IMR-90 (cell line): Measurements from ENCODE around the gene PIK3C3. TPM values are rescaled to one million over a fixed set of nuclear protein-coding genes. Genes with fewer than 3 reads are reported as not detected.

Source experiments
- ATAC-seq: fragments of 200-7000 bp; cut with Tn5 transposase; 2 replicates; pipeline ENCODE4 v1.9.1; 2020; ENCODE audit warnings: low read depth, mild to moderate bottlenecking, moderate library complexity
- BruUV-seq: library from RNA; stranded (reverse); fragments of 400-500 nt; replicated peaks from 2 replicates; lab custom pipeline; 2021; lab: Mats Ljungman, UMichigan
- CTCF ChIA-PET: fragments of 300-600 bp; formaldehyde crosslinking; extraction: SDS; loops from one replicate; lab custom pipeline; 2021; ENCODE audit warnings: antibody characterized with exemption; lab: Yijun Ruan, JAX
- POLR2A ChIA-PET: fragments of 300-600 bp; sonication (Branson Sonifier 250); formaldehyde crosslinking; loops from one replicate; lab custom pipeline; 2022; ENCODE audit warnings: antibody characterized with exemption; ENCODE audit not compliant: unreplicated experiment; lab: Charles Lee
- DNase-seq: peaks from one replicate; pipeline ENCODE4 v3.0.0; 2013
- H2AFZ ChIP-seq: replicated peaks from 2 replicates; pipeline ENCODE3; 2013; ENCODE audit warnings: low read length, mild to moderate bottlenecking; ENCODE audit not compliant: poor library complexity
- H2AK5ac ChIP-seq: 2 replicates; pipeline ENCODE4 v1.6.1; 2013; ENCODE audit warnings: low read depth, low read length, inconsistent platforms
- H2AK9ac ChIP-seq: replicated peaks from 2 replicates; pipeline ENCODE3; 2013; ENCODE audit warnings: mild to moderate bottlenecking, low read depth, low read length, moderate library complexity; ENCODE audit not compliant: poor library complexity
- H2BK120ac ChIP-seq: 2 replicates; pipeline ENCODE4 v1.6.1; 2013; ENCODE audit warnings: low read depth, low read length, inconsistent platforms
- H2BK15ac ChIP-seq: 3 replicates; pipeline ENCODE4 v1.6.1; 2013; ENCODE audit warnings: low read depth, low read length, inconsistent platforms
- H2BK20ac ChIP-seq: 2 replicates; pipeline ENCODE4 v1.6.1; 2013; ENCODE audit warnings: low read depth, mild to moderate bottlenecking, inconsistent platforms, low read length, moderate library complexity
- H2BK5ac ChIP-seq: 2 replicates; pipeline ENCODE4 v1.6.1; 2013; ENCODE audit warnings: mild to moderate bottlenecking, low read depth, low read length, inconsistent platforms; ENCODE audit not compliant: poor library complexity, severe bottlenecking
- H3K14ac ChIP-seq: replicated peaks from 2 replicates; pipeline ENCODE4 v1.6.1; 2013; ENCODE audit warnings: low read depth, low read length, inconsistent platforms
- H3K18ac ChIP-seq: 2 replicates; pipeline ENCODE4 v1.6.1; 2013; ENCODE audit warnings: low read depth, low read length, control low read depth
- H3K23ac ChIP-seq: 2 replicates; pipeline ENCODE4 v1.6.1; 2013; ENCODE audit warnings: low read depth, low read length, inconsistent platforms
- H3K27ac ChIP-seq: 2 replicates; pipeline ENCODE4 v1.5.1; 2013; ENCODE audit warnings: mild to moderate bottlenecking, control low read depth, low read length; ENCODE audit not compliant: insufficient read depth
- H3K27me3 ChIP-seq: 2 replicates; pipeline ENCODE4 v1.6.1; 2013; ENCODE audit warnings: low read length; ENCODE audit not compliant: control insufficient read depth, insufficient read depth
- H3K36me3 ChIP-seq: 2 replicates; pipeline ENCODE4 v1.6.1; 2013; ENCODE audit warnings: low read length, mixed read lengths; ENCODE audit not compliant: control insufficient read depth, insufficient read depth
- H3K4ac ChIP-seq: 2 replicates; pipeline ENCODE4 v1.6.1; 2013; ENCODE audit warnings: low read depth, low read length, inconsistent platforms
- H3K4me1 ChIP-seq: 2 replicates; pipeline ENCODE4 v1.6.1; 2013; ENCODE audit warnings: low read length, mixed read lengths; ENCODE audit not compliant: control insufficient read depth, insufficient read depth
- H3K4me2 ChIP-seq: 2 replicates; pipeline ENCODE4 v1.6.1; 2013; ENCODE audit warnings: low read depth, mild to moderate bottlenecking, control low read depth, low read length, moderate library complexity
- H3K4me3 ChIP-seq: 2 replicates; pipeline ENCODE4 v1.5.1; 2013; ENCODE audit warnings: low read depth, mild to moderate bottlenecking, control low read depth, low read length, moderate library complexity; ENCODE audit not compliant: insufficient read depth
- H3K56ac ChIP-seq: 2 replicates; pipeline ENCODE4 v1.6.1; 2013; ENCODE audit warnings: low read length, inconsistent platforms; ENCODE audit not compliant: insufficient read depth; ENCODE audit errors: extremely low read depth
- H3K79me1 ChIP-seq, 2 experiments: 2 replicates each; pipeline ENCODE4 v1.6.1; 2013; ENCODE audit warnings: low read length in 2 of 2, inconsistent platforms in 1 of 2, low read depth in 1 of 2
- H3K9ac ChIP-seq: 2 replicates; pipeline ENCODE4 v1.6.1; 2013; ENCODE audit warnings: low read depth, low read length, control low read depth
- H3K9me1 ChIP-seq: 2 replicates; pipeline ENCODE4 v1.6.1; 2013; ENCODE audit warnings: low read length, inconsistent platforms; ENCODE audit not compliant: insufficient read depth
- H3K9me3 ChIP-seq: 2 replicates; pipeline ENCODE4 v1.6.1; 2013; ENCODE audit warnings: low read length; ENCODE audit not compliant: control insufficient read depth, insufficient read depth
- H4K20me1 ChIP-seq: 2 replicates; pipeline ENCODE4 v1.6.1; 2013; ENCODE audit warnings: low read length, inconsistent platforms; ENCODE audit not compliant: insufficient read depth
- H4K5ac ChIP-seq: 2 replicates; pipeline ENCODE4 v1.6.1; 2013; ENCODE audit warnings: mild to moderate bottlenecking, low read depth, low read length, control low read depth
- H4K8ac ChIP-seq, 2 experiments: 2 replicates each; pipeline ENCODE4 v1.6.1; 2013; ENCODE audit warnings: low read depth in 2 of 2, low read length in 2 of 2, control low read depth in 1 of 2, inconsistent platforms in 1 of 2
- H4K91ac ChIP-seq: 2 replicates; pipeline ENCODE4 v1.6.1; 2013; ENCODE audit warnings: low read depth, low read length, inconsistent platforms; ENCODE audit not compliant: insufficient read depth
- BHLHE40 ChIP-seq: fragments of 150-350 bp; IDR thresholded peaks from 2 replicates; pipeline ENCODE4 v1.6.1; 2016; ENCODE audit warnings: mild to moderate bottlenecking, low read depth, low read length
- CEBPB ChIP-seq: IDR thresholded peaks from 2 replicates; pipeline ENCODE4 v1.6.1; 2012; ENCODE audit warnings: low read depth, low read length, improper control_type of control experiment
- CHD1 ChIP-seq: IDR thresholded peaks from 2 replicates; pipeline ENCODE4 v1.6.1; 2012; ENCODE audit warnings: low read depth, low read length, improper control_type of control experiment
- ELK1 ChIP-seq: fragments of 150-350 bp; IDR thresholded peaks from 2 replicates; pipeline ENCODE4 v1.6.1; 2016; ENCODE audit warnings: low read depth, mild to moderate bottlenecking, low read length, moderate library complexity, borderline replicate concordance
- FOS ChIP-seq: fragments of 150-350 bp; IDR thresholded peaks from 2 replicates; pipeline ENCODE4 v1.6.1; 2016; ENCODE audit warnings: low read depth, low read length
- MAFK ChIP-seq: IDR thresholded peaks from 2 replicates; pipeline ENCODE4 v1.6.1; 2012; ENCODE audit warnings: low read depth, low read length, improper control_type of control experiment
- NFE2L2 ChIP-seq: fragments of 150-350 bp; IDR thresholded peaks from 2 replicates; pipeline ENCODE4 v1.6.1; 2016; ENCODE audit warnings: low read depth, mild to moderate bottlenecking, low read length
- RCOR1 ChIP-seq: IDR thresholded peaks from 2 replicates; pipeline ENCODE4 v1.6.1; 2012; ENCODE audit warnings: mild to moderate bottlenecking, low read length, improper control_type of control experiment; ENCODE audit not compliant: insufficient replicate concordance
- RFX5 ChIP-seq: IDR thresholded peaks from 2 replicates; pipeline ENCODE4 v1.8.0; 2012; ENCODE audit warnings: low read depth, mild to moderate bottlenecking, low read length, moderate library complexity
- USF2 ChIP-seq: fragments of 150-350 bp; IDR thresholded peaks from 2 replicates; pipeline ENCODE4 v1.6.1; 2017; ENCODE audit warnings: mild to moderate bottlenecking, antibody characterized with exemption, low read length, low read depth
- WGBS, 2 experiments: methylation state at CpG; one replicate each; pipeline versions ENCODE4 v1.1.5 to v1.1.7; 2013; ENCODE audit warnings: missing lambda C conversion rate in 2 of 2; ENCODE audit not compliant: insufficient read length in 1 of 2; ENCODE audit errors: extremely low coverage in 2 of 2; 5-methylcytosine and 5-hydroxymethylcytosine counted together
- dilution Hi-C: fragments of 300-500 bp; cut with HindIII; formaldehyde crosslinking; loops from one replicate; pipeline ENCODE4 v1.14.3; 2018; ENCODE audit warnings: low sequenced_read_pairs; ENCODE audit not compliant: unreplicated experiment
- in situ Hi-C: fragments of 300-500 bp; cut with MboI; formaldehyde crosslinking; loops from 3 replicates; pipeline ENCODE4 v1.14.3; 2019; ENCODE audit warnings: low sequenced_read_pairs, inconsistent platforms, mixed read lengths
- intact Hi-C: fragments of 100-400 bp; cut with micrococcal nuclease; formaldehyde crosslinking; loops from 2 replicates; pipeline ENCODE4 v1.10.0; 2022
- polyA plus RNA-seq, 3 experiments: library from polyadenylated mRNA; depleted of rRNA; stranded (reverse); fragments of >200 nt; gene quantifications; 2 replicates each; pipeline ENCODE4 v1.2.3, GENCODE V29; 2012; ENCODE audit warnings: low replicate concordance in 1 of 3
- total RNA-seq: library from RNA; depleted of rRNA; stranded (reverse); fragments of >200 nt; gene quantifications from 2 replicates; pipeline ENCODE4 v1.2.3, GENCODE V29; 2012
- TF ChIP-seq, protein P1 (sequence below): conservative IDR thresholded peaks from 2 replicates; pipeline ENCODE4 v1.5.1; 2012; ENCODE audit warnings: mild to moderate bottlenecking, low read depth, low read length, improper control_type of control experiment

Gene PIK3C3
- total and polyA plus RNA-seq, 2 of the 4 experiments (the other 2 are of a cell fraction), result 41.2 to 57.2 TPM

GRCh38 chr18:41938445-41938844 lies 16.6 kb upstream of the PIK3C3 start (continued):
- TF ChIP-seq ELK1, result no peak
- no peak for TF ChIP-seq CHD1

DNA sequence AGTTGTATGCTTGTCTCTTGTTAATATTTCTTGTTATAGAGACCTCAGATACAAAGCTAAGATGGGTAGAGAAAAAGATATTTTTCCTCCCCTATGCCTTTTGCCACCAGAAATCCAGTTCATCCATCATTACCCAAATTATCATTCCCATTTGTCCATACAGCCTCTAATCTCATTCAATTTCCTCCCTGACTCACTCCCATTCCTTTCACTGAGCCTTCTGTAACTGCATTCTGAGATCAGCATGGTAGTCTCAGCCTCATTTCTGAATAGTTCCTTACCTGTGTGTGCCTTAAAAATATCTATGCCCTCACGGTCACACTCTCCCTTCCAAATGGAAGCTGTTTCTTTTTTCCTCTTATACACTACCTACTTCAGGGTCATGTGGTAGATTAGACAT lies 15.7 kb upstream of the PIK3C3 start:
- WGBS, 2 experiments, result no CpG with 5 or more reads among the region's 1 CpG
- CTCF ChIA-PET, result no interaction called here
- TF ChIP-seq CEBPB (no peak), BHLHE40 (no peak), CHD1 (no peak), ELK1 (no peak), RCOR1 (no peak), RFX5 (no peak), NFE2L2 (no peak), FOS (no peak), USF2 (no peak), MAFK (no peak)
- TF ChIP-seq, protein P1, sequence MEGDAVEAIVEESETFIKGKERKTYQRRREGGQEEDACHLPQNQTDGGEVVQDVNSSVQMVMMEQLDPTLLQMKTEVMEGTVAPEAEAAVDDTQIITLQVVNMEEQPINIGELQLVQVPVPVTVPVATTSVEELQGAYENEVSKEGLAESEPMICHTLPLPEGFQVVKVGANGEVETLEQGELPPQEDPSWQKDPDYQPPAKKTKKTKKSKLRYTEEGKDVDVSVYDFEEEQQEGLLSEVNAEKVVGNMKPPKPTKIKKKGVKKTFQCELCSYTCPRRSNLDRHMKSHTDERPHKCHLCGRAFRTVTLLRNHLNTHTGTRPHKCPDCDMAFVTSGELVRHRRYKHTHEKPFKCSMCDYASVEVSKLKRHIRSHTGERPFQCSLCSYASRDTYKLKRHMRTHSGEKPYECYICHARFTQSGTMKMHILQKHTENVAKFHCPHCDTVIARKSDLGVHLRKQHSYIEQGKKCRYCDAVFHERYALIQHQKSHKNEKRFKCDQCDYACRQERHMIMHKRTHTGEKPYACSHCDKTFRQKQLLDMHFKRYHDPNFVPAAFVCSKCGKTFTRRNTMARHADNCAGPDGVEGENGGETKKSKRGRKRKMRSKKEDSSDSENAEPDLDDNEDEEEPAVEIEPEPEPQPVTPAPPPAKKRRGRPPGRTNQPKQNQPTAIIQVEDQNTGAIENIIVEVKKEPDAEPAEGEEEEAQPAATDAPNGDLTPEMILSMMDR, result no peak

More for the DNA sequence above, 15.7 kb upstream of the PIK3C3 start:
- Histone ChIP-seq H3K56ac (0 out of 2 replicates have a peak overlapping the region, but pooled peaks have one; percentile 26), H3K36me3 (no peaks in the 10 kb centered on the region), H2AK5ac (peak overlapping the region; percentile 91), H3K9me3 (no peaks in the 10 kb centered on the region), H4K5ac (peak overlapping the region; percentile 95), H4K91ac (peak overlapping the region; percentile 89), H3K4ac (peak overlapping the region; percentile 93), H3K9ac (no peak overlapping the region), H3K18ac (peak overlapping the region; percentile 97), H2BK120ac (peak overlapping the region; percentile 96), H3K27me3 (no peaks in the 10 kb centered on the region), H3K27ac (peak overlapping the region; percentile 84), H3K4me1 (peaks cover 21% of the 10 kb centered on the region), H3K9me1 (peaks cover 6% of the 10 kb centered on the region), H3K14ac (peak overlapping the region; percentile 90), H2AFZ (peak overlapping the region; percentile 68), H2BK15ac (peak overlapping the region; percentile 92; the same call in 2 of the 3 replicates), H3K79me1 (no peaks in the 10 kb centered on the region), H4K20me1 (no peaks in the 10 kb centered on the region), H4K8ac (peak overlapping the region; percentile 52 to 95), H2AK9ac (peak overlapping the region; percentile 22), H3K4me3 (no peak overlapping the region), H3K4me2 (no peak overlapping the region), H3K23ac (peak overlapping the region; percentile 78; the same call in 1 of the 2 replicates), H2BK5ac (peak overlapping the region; percentile 86), H2BK20ac (peak overlapping the region; percentile 99)
- dilution Hi-C loops (no loop called here), intact Hi-C loops (no loop called here), in situ Hi-C loops (no loop called here)
- BruUV-seq, result no TSS peak
- POLR2A ChIA-PET, result no interaction called here
- peak; percentile 35 for DNase-seq
- no peak for ATAC-seq
